GM12872 (cell line): ENCODE results near the gene OGG1.

Experiments
- TF ChIP-seq, protein P1 (sequence below): IDR thresholded peaks from 3 replicates; pipeline ENCODE4 v1.5.1; 2011; ENCODE audit warnings: low read depth, mild to moderate bottlenecking, low read length, moderate library complexity; ENCODE audit not compliant: insufficient read depth

The OGG1 gene

DNA sequence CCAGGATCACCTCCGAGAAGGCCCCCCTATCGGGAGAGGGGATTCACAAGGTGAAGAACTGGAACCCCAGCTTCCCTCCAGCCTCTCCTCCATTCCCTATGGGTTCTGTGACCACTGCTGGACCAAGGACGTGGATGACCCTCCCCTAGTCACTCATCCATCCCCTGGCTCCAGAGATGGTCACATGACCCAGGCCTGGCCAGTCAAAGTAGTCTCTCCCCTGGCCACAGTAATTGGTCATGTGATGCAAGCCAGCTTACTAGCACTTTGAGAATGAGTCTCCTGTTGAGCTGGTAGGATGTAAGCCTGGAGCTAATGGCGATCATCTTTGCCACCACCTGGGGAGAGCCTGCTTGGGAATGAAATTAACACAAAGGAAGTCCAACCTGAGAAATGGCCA, 16.1 kb downstream of the OGG1 start:
- TF ChIP-seq, protein P1, sequence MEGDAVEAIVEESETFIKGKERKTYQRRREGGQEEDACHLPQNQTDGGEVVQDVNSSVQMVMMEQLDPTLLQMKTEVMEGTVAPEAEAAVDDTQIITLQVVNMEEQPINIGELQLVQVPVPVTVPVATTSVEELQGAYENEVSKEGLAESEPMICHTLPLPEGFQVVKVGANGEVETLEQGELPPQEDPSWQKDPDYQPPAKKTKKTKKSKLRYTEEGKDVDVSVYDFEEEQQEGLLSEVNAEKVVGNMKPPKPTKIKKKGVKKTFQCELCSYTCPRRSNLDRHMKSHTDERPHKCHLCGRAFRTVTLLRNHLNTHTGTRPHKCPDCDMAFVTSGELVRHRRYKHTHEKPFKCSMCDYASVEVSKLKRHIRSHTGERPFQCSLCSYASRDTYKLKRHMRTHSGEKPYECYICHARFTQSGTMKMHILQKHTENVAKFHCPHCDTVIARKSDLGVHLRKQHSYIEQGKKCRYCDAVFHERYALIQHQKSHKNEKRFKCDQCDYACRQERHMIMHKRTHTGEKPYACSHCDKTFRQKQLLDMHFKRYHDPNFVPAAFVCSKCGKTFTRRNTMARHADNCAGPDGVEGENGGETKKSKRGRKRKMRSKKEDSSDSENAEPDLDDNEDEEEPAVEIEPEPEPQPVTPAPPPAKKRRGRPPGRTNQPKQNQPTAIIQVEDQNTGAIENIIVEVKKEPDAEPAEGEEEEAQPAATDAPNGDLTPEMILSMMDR: no peak

- TF ChIP-seq, protein P1: no peak
Measured at GRCh38 chr3:9767418-9767817, 17.7 kb downstream of the OGG1 start.

- TF ChIP-seq, protein P1: no peak
Measured at GRCh38 chr3:9768141-9768775, 18.5 kb downstream of the OGG1 start.

DNA sequence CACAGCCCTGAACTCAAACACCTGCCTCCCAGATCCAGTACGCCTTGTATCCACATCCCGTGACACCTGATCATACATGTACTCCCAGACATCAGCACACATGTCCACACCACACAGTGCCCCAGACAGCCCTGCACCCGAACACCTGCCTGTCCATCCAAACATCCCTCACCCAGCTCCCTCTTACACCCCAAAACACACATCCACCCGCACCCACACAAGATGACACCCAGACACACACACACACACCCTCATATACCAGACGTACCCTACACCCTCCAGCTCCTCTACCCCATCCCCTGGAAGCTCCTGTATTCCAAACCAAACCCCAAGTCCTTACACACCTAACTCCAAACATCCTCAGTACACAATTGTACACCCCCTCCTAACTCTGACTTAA, 19.3 kb downstream of the OGG1 start:
- TF ChIP-seq, protein P1: no peak

GRCh38 chr3:9769426-9770275, 19.9 kb downstream of the OGG1 start, which contains the start of gene CAMK1:
Gene CAMK1 (minus strand): TSS chr3:9769947. CDS start chr3:9767749, 2,198 bp downstream.
- TF ChIP-seq, protein P1: no peak

- TF ChIP-seq, protein P1: no peak
Measured at GRCh38 chr3:9770276-9770812, 20.6 kb downstream of the OGG1 start.

DNA sequence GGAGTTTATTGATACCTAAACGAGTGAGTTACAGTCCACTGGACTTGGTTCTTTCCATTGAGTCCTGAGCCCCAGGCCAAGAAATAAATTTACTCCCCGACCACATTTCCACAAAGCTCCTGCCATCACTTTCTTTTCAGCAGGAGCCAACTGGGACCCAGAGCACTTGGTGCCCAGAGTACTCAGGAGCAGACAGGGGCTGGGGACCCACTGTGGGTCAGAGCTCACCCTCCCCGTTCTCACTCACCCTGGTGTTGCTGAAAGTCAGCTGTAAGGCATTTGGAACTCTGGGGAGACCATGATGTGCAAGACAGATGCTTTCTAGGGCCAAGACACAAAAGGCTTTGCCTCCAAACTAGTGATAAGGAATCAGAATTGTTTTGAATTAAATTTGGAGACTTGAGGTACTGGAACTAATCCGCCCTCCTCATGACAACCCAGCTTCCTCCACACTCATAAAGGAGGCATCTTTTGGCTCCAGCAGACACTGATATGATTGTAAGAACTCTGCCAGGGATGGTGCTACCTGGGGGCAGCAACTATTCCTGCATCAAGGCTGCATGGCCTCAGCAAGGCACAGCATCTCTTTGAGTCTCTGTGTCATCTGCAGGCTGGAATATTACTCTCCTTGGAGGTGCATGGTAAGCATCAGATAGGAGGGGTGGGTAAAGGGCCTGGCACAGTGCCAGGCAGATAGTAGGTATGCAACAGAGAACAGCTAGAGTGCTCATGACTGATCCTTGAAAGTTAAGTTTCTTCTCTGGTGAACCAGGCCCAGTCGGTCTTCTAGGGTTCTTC, 27.3 kb downstream of the OGG1 start:
- TF ChIP-seq, protein P1: no peak
